ENCODE measurements around the gene MAN1C1. TPM values are rescaled to one million over a fixed set of nuclear protein-coding genes. Genes with fewer than 3 reads are reported as not detected.
A peak's percentile ranks its signal among the peaks of the same experiment; 100 is the strongest.

MAN1C1 gene
- total and polyA plus RNA-seq, 4 donors: 4.6 to 14.7 (median 13.1) TPM

- ATAC-seq (ENCODE audit: insufficient read depth, low FRiP score) (no peak), DNase-seq (no peak)
- Histone ChIP-seq H3K36me3 (ENCODE audit: control insufficient read depth in 4 of 4, insufficient read depth in 4 of 4, low read length in 4 of 4) (peaks cover 0 to 42% (median 18%) of the 10 kb centered on the region in 4 donors), H3K27ac (ENCODE audit: low read depth in 1 of 2, low read length in 1 of 2) (no peak overlapping the region), H3K4me3 (no peak overlapping the region), H3K9me3 (ENCODE audit: control insufficient read depth in 4 of 4, insufficient read depth in 3 of 4, low read length in 3 of 4) (no peaks in the 10 kb centered on the region), H3K4me1 (ENCODE audit: control insufficient read depth in 5 of 5, insufficient read depth in 5 of 5, low read length in 5 of 5) (peaks cover 0 to 8% (median 0%) of the 10 kb centered on the region in 5 donors), H3K27me3 (ENCODE audit: control insufficient read depth in 3 of 3, insufficient read depth in 3 of 3, low read length in 2 of 3) (no peaks in the 10 kb centered on the region), H3K9ac (ENCODE audit: insufficient read depth in 1 of 2, low read length in 2 of 2) (no peak overlapping the region)
- 47 to 69% methylated on average over 18 of the region's 18 CpGs for WGBS, 2 donors
- no peak for TF ChIP-seq CTCF (IDR thresholded peaks at IDR 0.05; ENCODE audit: control extremely low read depth, extremely low read depth)
Measured at GRCh38 chr1:25809283-25809926, 192.8 kb downstream of the MAN1C1 start.

- peaks cover 0 to 7% (median 0%) of the 10 kb centered on the region in 5 donors for H3K4me1 ChIP-seq (ENCODE audit: control insufficient read depth in 5 of 5, insufficient read depth in 5 of 5, low read length in 5 of 5)
- H3K4me3 ChIP-seq: no peak overlapping the region
- WGBS, 2 donors: 82 to 89% methylated on average over 7 of the region's 7 CpGs
- no peak for ATAC-seq (ENCODE audit: insufficient read depth, low FRiP score)
- no peak for TF ChIP-seq CTCF (IDR thresholded peaks at IDR 0.05; ENCODE audit: control extremely low read depth, extremely low read depth)
- no peak overlapping the region for H3K27ac ChIP-seq (ENCODE audit: low read depth in 1 of 2, low read length in 1 of 2)
- DNase-seq: no peak
- H3K9ac ChIP-seq (ENCODE audit: insufficient read depth in 1 of 2, low read length in 2 of 2): no peak overlapping the region
- H3K36me3 ChIP-seq (ENCODE audit: control insufficient read depth in 4 of 4, insufficient read depth in 4 of 4, low read length in 4 of 4): peaks cover 0 to 46% (median 18%) of the 10 kb centered on the region in 4 donors
- H3K9me3 ChIP-seq (ENCODE audit: control insufficient read depth in 4 of 4, insufficient read depth in 3 of 4, low read length in 3 of 4): no peaks in the 10 kb centered on the region
- H3K27me3 ChIP-seq (ENCODE audit: control insufficient read depth in 3 of 3, insufficient read depth in 3 of 3, low read length in 2 of 3): no peaks in the 10 kb centered on the region
Measured at GRCh38 chr1:25809929-25810328, 193.3 kb downstream of the MAN1C1 start.

GRCh38 chr1:25810341-25811299 lies 194.0 kb downstream of the MAN1C1 start:
- H3K9ac ChIP-seq (ENCODE audit: insufficient read depth in 1 of 2, low read length in 2 of 2): no peak overlapping the region
- 36 to 39% methylated on average over 21 of the region's 21 CpGs for WGBS, 2 donors

More at GRCh38 chr1:25810341-25811299, 194.0 kb downstream of the MAN1C1 start:
- H3K27ac ChIP-seq (ENCODE audit: low read depth in 1 of 2, low read length in 1 of 2): no peak overlapping the region
- peak; percentile 86 for TF ChIP-seq CTCF (IDR thresholded peaks at IDR 0.05; ENCODE audit: control extremely low read depth, extremely low read depth)
- no peaks in the 10 kb centered on the region for H3K9me3 ChIP-seq (ENCODE audit: control insufficient read depth in 4 of 4, insufficient read depth in 3 of 4, low read length in 3 of 4)
- peaks cover 0 to 6% (median 0%) of the 10 kb centered on the region in 5 donors for H3K4me1 ChIP-seq (ENCODE audit: control insufficient read depth in 5 of 5, insufficient read depth in 5 of 5, low read length in 5 of 5)
- H3K4me3 ChIP-seq: no peak overlapping the region
- DNase-seq (peak; percentile 54 to 71 (median 57)), ATAC-seq (ENCODE audit: insufficient read depth, low FRiP score) (peak; percentile 53)
- peaks cover 0 to 51% (median 13%) of the 10 kb centered on the region in 4 donors for H3K36me3 ChIP-seq (ENCODE audit: control insufficient read depth in 4 of 4, insufficient read depth in 4 of 4, low read length in 4 of 4)
- no peaks in the 10 kb centered on the region for H3K27me3 ChIP-seq (ENCODE audit: control insufficient read depth in 3 of 3, insufficient read depth in 3 of 3, low read length in 2 of 3)
